Measurements from ENCODE around the gene TMBIM1.

DNA sequence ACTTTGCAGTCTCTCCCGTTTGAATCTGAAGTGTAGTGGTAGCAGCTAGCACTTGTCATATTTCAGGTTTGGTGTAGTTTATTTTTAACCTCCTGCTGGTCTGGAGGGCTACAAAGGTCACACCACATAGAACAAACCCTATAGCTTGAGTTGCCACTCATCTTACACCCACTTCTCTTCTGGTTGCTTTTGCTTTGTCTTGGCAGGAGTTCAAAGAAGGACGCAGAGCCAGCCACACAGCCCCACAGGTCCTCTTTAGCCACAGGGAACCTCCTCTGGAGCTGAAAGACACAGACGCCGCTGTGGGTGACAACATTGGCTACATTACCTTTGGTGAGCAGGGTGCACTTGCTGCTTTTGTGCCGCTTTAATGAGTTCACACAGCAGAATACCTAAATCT is 47.1 kb downstream of the TMBIM1 start:
- TF ChIP-seq, protein P1, sequence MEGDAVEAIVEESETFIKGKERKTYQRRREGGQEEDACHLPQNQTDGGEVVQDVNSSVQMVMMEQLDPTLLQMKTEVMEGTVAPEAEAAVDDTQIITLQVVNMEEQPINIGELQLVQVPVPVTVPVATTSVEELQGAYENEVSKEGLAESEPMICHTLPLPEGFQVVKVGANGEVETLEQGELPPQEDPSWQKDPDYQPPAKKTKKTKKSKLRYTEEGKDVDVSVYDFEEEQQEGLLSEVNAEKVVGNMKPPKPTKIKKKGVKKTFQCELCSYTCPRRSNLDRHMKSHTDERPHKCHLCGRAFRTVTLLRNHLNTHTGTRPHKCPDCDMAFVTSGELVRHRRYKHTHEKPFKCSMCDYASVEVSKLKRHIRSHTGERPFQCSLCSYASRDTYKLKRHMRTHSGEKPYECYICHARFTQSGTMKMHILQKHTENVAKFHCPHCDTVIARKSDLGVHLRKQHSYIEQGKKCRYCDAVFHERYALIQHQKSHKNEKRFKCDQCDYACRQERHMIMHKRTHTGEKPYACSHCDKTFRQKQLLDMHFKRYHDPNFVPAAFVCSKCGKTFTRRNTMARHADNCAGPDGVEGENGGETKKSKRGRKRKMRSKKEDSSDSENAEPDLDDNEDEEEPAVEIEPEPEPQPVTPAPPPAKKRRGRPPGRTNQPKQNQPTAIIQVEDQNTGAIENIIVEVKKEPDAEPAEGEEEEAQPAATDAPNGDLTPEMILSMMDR (IDR thresholded peaks at IDR 0.05; ENCODE audit: low read depth, low read length) = no peak
- TF ChIP-seq EZH2phosphoT487 (IDR thresholded peaks at IDR 0.05; ENCODE audit: low read depth) = no peak

All from OCI-LY3 (cell line).